HuH-7 (cell line): Measurements from ENCODE around the gene FAAP24.
"Not testable (repeated sequence)": the region's sequence is repeated elsewhere in the genome, so short reads cannot be mapped to it uniquely, and the experiment has no call there.

Experiments used
- DNase-seq: peaks from one replicate; pipeline ENCODE4 v3.0.0; 2011; ENCODE audit warnings: low spot score

FAAP24 gene

GRCh38 chr19:32971715-32972540 is at the start of gene FAAP24, which contains the start of gene CEP89:
Gene FAAP24, plus strand, starts transcription at chr19:32972242. Its CDS starts 955 bp downstream, at chr19:32973197.
Gene CEP89, minus strand, starts transcription at chr19:32971958. Its CDS starts 84 bp downstream, at chr19:32971874.
- peak; percentile 99 for DNase-seq

GRCh38 chr19:32924200-32924599 is 47.8 kb upstream of the FAAP24 start:
- no peak for DNase-seq

GRCh38 chr19:32928806-32929205 is 43.2 kb upstream of the FAAP24 start:
- no peak for DNase-seq

- DNase-seq = no peak
Measured at GRCh38 chr19:32930567-32930966, 41.5 kb upstream of the FAAP24 start.

- no peak for DNase-seq
Measured at GRCh38 chr19:32933571-32933970, 38.5 kb upstream of the FAAP24 start.

- DNase-seq = no peak
Measured at GRCh38 chr19:32935629-32936028, 36.4 kb upstream of the FAAP24 start.

GRCh38 chr19:32936065-32936464 is 36.0 kb upstream of the FAAP24 start:
- no peak for DNase-seq

GRCh38 chr19:32941273-32941672 is 30.8 kb upstream of the FAAP24 start:
- not testable (repeated sequence) for DNase-seq

GRCh38 chr19:32945260-32945659 is 26.8 kb upstream of the FAAP24 start:
- no peak for DNase-seq

GRCh38 chr19:32966750-32967149 is 5.3 kb upstream of the FAAP24 start:
- no peak for DNase-seq

- DNase-seq = no peak
Measured at GRCh38 chr19:32969549-32969948, 2.5 kb upstream of the FAAP24 start.

- DNase-seq = no peak
Measured at GRCh38 chr19:32971012-32971595, 938 bp upstream of the FAAP24 start.

GRCh38 chr19:32976223-32976805 is 4.3 kb downstream of the FAAP24 start:
- DNase-seq = peak; percentile 61

GRCh38 chr19:32977280-32977679 is 5.2 kb downstream of the FAAP24 start:
- no peak for DNase-seq

- not testable (repeated sequence) for DNase-seq
Measured at GRCh38 chr19:32977813-32978212, 5.8 kb downstream of the FAAP24 start.

GRCh38 chr19:32979807-32980206 is 7.8 kb downstream of the FAAP24 start:
- DNase-seq = not testable (repeated sequence)

- DNase-seq = not testable (repeated sequence)
Measured at GRCh38 chr19:32982488-32982887, 10.4 kb downstream of the FAAP24 start.

- not testable (repeated sequence) for DNase-seq
Measured at GRCh38 chr19:32988254-32988653, 16.2 kb downstream of the FAAP24 start.

- no peak for DNase-seq
Measured at GRCh38 chr19:32988724-32989123, 16.7 kb downstream of the FAAP24 start.

GRCh38 chr19:32995966-32996365 is 23.9 kb downstream of the FAAP24 start:
- not testable (repeated sequence) for DNase-seq

GRCh38 chr19:32997061-32997464 is 25.0 kb downstream of the FAAP24 start:
- DNase-seq = not testable (repeated sequence)

- DNase-seq = no peak
Measured at GRCh38 chr19:32997716-32998355, 25.8 kb downstream of the FAAP24 start.
